GM12801 (cell line): Measurements from ENCODE around the gene FAM221B.

Experiments
- TF ChIP-seq, protein P1 (sequence below): IDR thresholded peaks from one replicate; pipeline ENCODE4 v1.5.1; 2011; ENCODE audit warnings: control low read depth; ENCODE audit not compliant: insufficient read length; ENCODE audit errors: extremely low read depth

The FAM221B gene

DNA sequence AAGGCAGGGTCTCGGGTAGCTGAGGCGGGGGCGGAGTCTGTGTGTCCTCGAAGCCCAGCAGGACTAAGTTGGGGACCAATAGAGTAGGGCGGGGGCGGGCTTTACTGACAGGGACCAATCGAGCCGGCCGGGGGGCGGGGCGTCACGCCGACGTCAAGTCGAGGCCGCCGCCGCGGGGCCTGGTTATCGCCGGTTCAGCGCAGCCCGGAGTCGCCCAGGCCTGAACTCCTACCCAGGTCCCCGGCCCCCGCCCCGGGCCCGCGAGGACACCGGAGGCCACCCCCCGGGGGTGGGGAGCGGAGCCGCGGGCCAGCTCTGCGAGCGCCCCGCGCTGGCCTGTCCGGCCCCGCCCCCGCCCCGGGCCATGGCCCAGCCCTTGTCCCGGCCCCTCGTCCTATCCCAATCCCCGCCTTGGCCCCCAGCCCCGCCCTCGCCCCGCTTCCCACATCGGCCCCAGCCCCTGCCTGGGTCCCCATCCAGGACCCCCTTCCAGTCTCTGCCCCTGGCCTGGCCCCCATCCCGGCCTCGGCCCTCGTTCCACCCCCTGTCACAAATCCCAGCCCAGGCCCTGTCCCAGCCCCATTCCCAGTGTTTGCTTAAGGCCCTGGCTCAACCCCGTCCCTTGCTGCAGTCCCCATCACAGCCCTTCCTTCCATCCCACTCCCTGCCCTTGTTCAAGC, 692 bp upstream of the FAM221B start, which contains the start of gene TMEM8B:
Gene TMEM8B, plus strand, starts transcription at position 145 of the 680 bp plus-strand sequence. Its CDS starts 220 bp downstream, at position 365.
- TF ChIP-seq, protein P1, sequence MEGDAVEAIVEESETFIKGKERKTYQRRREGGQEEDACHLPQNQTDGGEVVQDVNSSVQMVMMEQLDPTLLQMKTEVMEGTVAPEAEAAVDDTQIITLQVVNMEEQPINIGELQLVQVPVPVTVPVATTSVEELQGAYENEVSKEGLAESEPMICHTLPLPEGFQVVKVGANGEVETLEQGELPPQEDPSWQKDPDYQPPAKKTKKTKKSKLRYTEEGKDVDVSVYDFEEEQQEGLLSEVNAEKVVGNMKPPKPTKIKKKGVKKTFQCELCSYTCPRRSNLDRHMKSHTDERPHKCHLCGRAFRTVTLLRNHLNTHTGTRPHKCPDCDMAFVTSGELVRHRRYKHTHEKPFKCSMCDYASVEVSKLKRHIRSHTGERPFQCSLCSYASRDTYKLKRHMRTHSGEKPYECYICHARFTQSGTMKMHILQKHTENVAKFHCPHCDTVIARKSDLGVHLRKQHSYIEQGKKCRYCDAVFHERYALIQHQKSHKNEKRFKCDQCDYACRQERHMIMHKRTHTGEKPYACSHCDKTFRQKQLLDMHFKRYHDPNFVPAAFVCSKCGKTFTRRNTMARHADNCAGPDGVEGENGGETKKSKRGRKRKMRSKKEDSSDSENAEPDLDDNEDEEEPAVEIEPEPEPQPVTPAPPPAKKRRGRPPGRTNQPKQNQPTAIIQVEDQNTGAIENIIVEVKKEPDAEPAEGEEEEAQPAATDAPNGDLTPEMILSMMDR, result no peak

DNA sequence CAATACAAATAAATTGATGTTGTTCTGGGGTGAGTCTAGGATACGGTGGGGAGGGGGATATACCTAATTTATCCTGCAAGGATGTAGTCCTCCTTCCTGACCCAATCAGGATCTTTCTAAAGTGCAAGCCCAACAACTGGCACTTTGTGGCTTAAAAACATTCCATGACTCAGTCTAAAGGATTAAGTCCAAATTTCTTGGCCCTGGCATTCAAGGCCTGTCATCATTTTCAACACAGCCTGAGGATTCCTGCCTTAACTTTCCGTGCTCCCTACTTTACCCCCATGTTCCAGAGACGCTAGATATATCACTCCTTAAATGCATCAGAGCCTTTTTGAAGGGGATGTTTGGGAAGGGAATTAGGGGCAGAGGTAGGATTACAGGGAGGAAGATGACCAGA, 1.0 kb downstream of the FAM221B start:
- TF ChIP-seq, protein P1, result no peak

DNA sequence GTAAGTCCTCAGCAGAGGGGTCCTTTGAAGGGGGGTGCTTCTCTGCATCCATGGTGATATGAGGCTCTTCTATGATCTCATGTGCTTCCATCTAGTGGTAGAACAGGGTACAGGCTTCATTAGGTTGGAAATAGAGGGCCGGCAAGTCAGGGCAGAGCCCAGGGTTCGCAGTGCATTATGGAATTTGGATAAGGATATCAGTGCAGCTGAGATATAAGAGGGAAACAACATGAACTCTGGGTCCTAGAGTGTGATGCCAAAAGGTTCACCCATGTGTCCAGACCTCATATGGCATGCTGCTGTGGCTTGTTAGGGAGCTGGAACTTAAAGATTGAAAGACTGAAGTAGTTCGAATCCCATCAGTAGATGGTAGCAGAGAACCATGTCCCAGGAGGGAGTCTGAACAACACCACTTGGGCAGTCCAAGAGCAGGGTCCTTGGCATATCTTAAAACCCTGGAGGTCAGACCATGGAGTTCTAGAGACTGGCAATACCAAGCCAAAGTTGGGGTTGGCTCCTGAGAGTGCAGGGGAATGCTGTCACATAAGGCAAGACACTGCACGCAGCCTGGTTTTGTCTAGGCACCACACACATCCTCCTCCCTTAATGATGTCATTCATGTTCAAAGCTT, 2.3 kb downstream of the FAM221B start:
- TF ChIP-seq, protein P1, result no peak

- TF ChIP-seq, protein P1, result no peak
These were observed 5.6 kb downstream of the FAM221B start for GRCh38 chr9:35822926-35823325.

- TF ChIP-seq, protein P1, result no peak
These were observed 8.5 kb downstream of the FAM221B start for GRCh38 chr9:35820076-35820475.

- TF ChIP-seq, protein P1, result no peak
These were observed 10.2 kb downstream of the FAM221B start for GRCh38 chr9:35818341-35818740.

- TF ChIP-seq, protein P1, result no peak
These were observed 11.8 kb downstream of the FAM221B start for GRCh38 chr9:35816708-35817107.
